Measurements from ENCODE around the gene SIRT7.
A peak's percentile ranks its signal among the peaks of the same experiment; 100 is the strongest.

Gene SIRT7

GRCh38 chr17:81907219-81908145 lies 10.5 kb downstream of the SIRT7 start:
- Histone ChIP-seq H3K4me3 (ENCODE audit: low read length) (no peak overlapping the region), H4K20me1 (ENCODE audit: insufficient read depth, low read length) (0 out of 2 replicates have a peak, but pooled peaks cover 4% of the 10 kb centered on the region), H3K36me3 (replicated peaks; ENCODE audit: low read depth, low read length) (peaks cover 19% of the 10 kb centered on the region), H3K4me2 (ENCODE audit: low read length) (no peak overlapping the region), H3K9ac (ENCODE audit: low read length) (no peak overlapping the region), H2AFZ (ENCODE audit: low read depth, low read length) (no peak overlapping the region), H3K27ac (ENCODE audit: low read length) (no peak overlapping the region), H3K9me3 (ENCODE audit: insufficient read depth, low read length) (no peaks in the 10 kb centered on the region), H3K4me1 (ENCODE audit: low read length) (peaks cover 7% of the 10 kb centered on the region), H3K79me2 (ENCODE audit: low read length) (0 out of 2 replicates have a peak, but pooled peaks cover 9% of the 10 kb centered on the region), H3K27me3 (ENCODE audit: low read depth, low read length) (no peaks in the 10 kb centered on the region)
- TF ChIP-seq, protein P1, sequence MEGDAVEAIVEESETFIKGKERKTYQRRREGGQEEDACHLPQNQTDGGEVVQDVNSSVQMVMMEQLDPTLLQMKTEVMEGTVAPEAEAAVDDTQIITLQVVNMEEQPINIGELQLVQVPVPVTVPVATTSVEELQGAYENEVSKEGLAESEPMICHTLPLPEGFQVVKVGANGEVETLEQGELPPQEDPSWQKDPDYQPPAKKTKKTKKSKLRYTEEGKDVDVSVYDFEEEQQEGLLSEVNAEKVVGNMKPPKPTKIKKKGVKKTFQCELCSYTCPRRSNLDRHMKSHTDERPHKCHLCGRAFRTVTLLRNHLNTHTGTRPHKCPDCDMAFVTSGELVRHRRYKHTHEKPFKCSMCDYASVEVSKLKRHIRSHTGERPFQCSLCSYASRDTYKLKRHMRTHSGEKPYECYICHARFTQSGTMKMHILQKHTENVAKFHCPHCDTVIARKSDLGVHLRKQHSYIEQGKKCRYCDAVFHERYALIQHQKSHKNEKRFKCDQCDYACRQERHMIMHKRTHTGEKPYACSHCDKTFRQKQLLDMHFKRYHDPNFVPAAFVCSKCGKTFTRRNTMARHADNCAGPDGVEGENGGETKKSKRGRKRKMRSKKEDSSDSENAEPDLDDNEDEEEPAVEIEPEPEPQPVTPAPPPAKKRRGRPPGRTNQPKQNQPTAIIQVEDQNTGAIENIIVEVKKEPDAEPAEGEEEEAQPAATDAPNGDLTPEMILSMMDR (IDR thresholded peaks at IDR 0.05; ENCODE audit: low read depth, low read length): 0 out of 2 replicates have a peak, but pooled peaks have one; percentile 7
- no peak for TF ChIP-seq EZH2phosphoT487 (IDR thresholded peaks at IDR 0.05; ENCODE audit: low read depth)

DNA sequence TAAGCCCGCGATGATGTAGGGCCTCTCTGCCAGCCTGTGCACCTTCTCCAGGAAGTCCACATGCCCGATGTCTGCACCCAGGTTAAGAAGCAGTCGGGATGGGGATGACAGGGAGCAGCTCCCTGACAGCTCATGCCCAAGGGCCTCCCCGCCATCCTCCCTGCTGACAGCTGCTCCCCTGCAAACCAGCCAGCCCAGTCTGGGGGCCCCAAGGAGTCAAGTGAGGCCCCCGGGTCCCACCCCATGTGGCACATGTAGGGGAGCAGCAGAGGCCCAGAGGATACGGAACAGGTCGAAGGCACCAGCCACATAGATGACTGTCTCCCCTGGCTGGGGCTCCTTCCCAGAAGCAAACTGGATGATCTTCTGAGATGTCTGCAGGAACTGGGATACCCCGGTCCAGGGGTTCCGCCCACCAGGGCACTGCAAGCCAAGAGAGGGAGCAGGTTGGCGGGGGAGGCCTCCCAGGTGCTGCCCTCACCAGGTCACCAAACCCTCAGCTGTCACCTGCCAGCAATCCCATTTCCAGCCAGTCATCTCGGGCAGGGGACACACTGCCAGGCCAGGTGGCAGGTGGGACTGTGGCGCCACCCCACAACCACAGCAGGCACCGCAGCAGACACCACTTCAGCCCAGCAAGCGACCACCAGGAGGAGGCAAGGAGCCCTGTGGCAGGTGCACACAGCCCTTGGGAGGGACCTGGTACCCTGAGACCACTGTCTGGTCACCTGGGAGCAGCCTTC lies 11.3 kb downstream of the SIRT7 start:
- Histone ChIP-seq H4K20me1 (ENCODE audit: insufficient read depth, low read length) (0 out of 2 replicates have a peak, but pooled peaks cover under 1% of the 10 kb centered on the region), H3K4me3 (ENCODE audit: low read length) (no peak overlapping the region), H3K9me3 (ENCODE audit: insufficient read depth, low read length) (no peaks in the 10 kb centered on the region), H2AFZ (ENCODE audit: low read depth, low read length) (no peak overlapping the region), H3K4me2 (ENCODE audit: low read length) (no peak overlapping the region), H3K4me1 (ENCODE audit: low read length) (peaks cover 7% of the 10 kb centered on the region), H3K36me3 (replicated peaks; ENCODE audit: low read depth, low read length) (peaks cover 15% of the 10 kb centered on the region), H3K27ac (ENCODE audit: low read length) (no peak overlapping the region), H3K79me2 (ENCODE audit: low read length) (0 out of 2 replicates have a peak, but pooled peaks cover 9% of the 10 kb centered on the region), H3K27me3 (ENCODE audit: low read depth, low read length) (no peaks in the 10 kb centered on the region), H3K9ac (ENCODE audit: low read length) (no peak overlapping the region)
- TF ChIP-seq EZH2phosphoT487 (IDR thresholded peaks at IDR 0.05; ENCODE audit: low read depth): no peak
- TF ChIP-seq, protein P1 (IDR thresholded peaks at IDR 0.05; ENCODE audit: low read depth, low read length): 0 out of 2 replicates have a peak, but pooled peaks have one; percentile 17

DNA sequence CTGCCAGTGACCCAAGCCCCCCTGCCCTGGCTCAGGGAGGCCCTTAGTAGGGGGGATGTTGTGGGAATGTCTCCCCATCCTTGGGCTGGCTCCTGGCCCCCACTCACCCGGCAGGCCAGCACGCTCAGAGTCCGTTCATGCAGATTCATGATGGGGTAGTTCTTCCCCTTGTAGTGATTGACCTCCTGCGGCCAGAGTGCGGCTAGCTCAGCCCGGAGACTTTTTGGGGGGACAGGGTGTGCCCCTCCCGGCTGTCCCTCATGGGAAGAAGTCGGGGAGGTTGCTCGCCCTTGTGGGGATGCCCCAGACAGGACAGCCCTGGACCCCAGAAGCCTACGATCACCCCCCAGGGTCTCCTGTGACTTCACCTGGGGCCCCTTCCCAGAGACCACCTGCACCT lies 12.0 kb downstream of the SIRT7 start:
- H3K9ac ChIP-seq (ENCODE audit: low read length): no peak overlapping the region
- no peak for TF ChIP-seq EZH2phosphoT487 (IDR thresholded peaks at IDR 0.05; ENCODE audit: low read depth)
- H3K4me1 ChIP-seq (ENCODE audit: low read length): peaks cover 7% of the 10 kb centered on the region
- H3K4me3 ChIP-seq (ENCODE audit: low read length): no peak overlapping the region
- H3K4me2 ChIP-seq (ENCODE audit: low read length): no peak overlapping the region
- H3K36me3 ChIP-seq (replicated peaks; ENCODE audit: low read depth, low read length): peaks cover 15% of the 10 kb centered on the region
- H3K27me3 ChIP-seq (ENCODE audit: low read depth, low read length): no peaks in the 10 kb centered on the region
- H4K20me1 ChIP-seq (ENCODE audit: insufficient read depth, low read length): no peaks in the 10 kb centered on the region
- H3K79me2 ChIP-seq (ENCODE audit: low read length): 0 out of 2 replicates have a peak, but pooled peaks cover 9% of the 10 kb centered on the region
- no peak overlapping the region for H3K27ac ChIP-seq (ENCODE audit: low read length)
- no peaks in the 10 kb centered on the region for H3K9me3 ChIP-seq (ENCODE audit: insufficient read depth, low read length)
- no peak overlapping the region for H2AFZ ChIP-seq (ENCODE audit: low read depth, low read length)

DNA sequence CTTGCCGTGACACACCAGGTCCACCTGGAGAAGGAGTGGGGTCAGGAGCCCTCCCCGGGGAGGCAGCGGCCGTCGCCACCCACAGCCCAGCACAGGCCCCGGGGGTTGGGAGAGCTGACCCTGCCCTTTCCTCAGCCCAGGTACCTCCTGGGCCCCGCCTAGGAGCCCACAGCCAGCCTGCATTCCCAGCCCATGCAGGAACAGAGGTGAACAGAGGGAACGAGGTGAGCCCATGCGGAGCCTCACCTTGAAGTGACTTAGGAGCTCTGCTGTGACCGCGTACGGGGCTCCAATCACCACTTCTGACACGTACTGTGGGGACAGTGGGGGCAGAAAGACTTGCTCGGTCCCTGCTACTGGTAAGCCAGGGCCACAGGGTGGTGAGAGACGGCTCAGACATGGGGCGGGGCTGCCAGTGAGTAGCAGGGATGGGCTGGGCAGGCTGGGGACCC lies 12.5 kb downstream of the SIRT7 start:
- no peak overlapping the region for H3K27ac ChIP-seq (ENCODE audit: low read length)
- peaks cover 15% of the 10 kb centered on the region for H3K36me3 ChIP-seq (replicated peaks; ENCODE audit: low read depth, low read length)
- H3K4me1 ChIP-seq (ENCODE audit: low read length): peaks cover 7% of the 10 kb centered on the region
- H3K4me2 ChIP-seq (ENCODE audit: low read length): no peak overlapping the region
- H3K27me3 ChIP-seq (ENCODE audit: low read depth, low read length): no peaks in the 10 kb centered on the region
- H3K9ac ChIP-seq (ENCODE audit: low read length): no peak overlapping the region
- TF ChIP-seq, protein P1 (IDR thresholded peaks at IDR 0.05; ENCODE audit: low read depth, low read length): no peak
- TF ChIP-seq EZH2phosphoT487 (IDR thresholded peaks at IDR 0.05; ENCODE audit: low read depth): no peak
- no peaks in the 10 kb centered on the region for H3K9me3 ChIP-seq (ENCODE audit: insufficient read depth, low read length)
- H3K4me3 ChIP-seq (ENCODE audit: low read length): no peak overlapping the region
- 0 out of 2 replicates have a peak, but pooled peaks cover 9% of the 10 kb centered on the region for H3K79me2 ChIP-seq (ENCODE audit: low read length)
- no peak overlapping the region for H2AFZ ChIP-seq (ENCODE audit: low read depth, low read length)
- no peaks in the 10 kb centered on the region for H4K20me1 ChIP-seq (ENCODE audit: insufficient read depth, low read length)

Measured in OCI-LY3 (cell line).